Fibroblast of lung (primary cell): Measurements from ENCODE around the gene ESRRB. TPM values are rescaled to one million over a fixed set of nuclear protein-coding genes. Genes with fewer than 3 reads are reported as not detected.

Experiments used
- DNase-seq, 2 donors: peaks; one replicate each; pipeline versions ENCODE4 v3.0.0 to v3.0.0-alpha.2; 2010; ENCODE audit warnings: low read depth in 2 of 2
- H2AFZ ChIP-seq: 2 replicates; pipeline ENCODE4 v1.5.1; 2012; ENCODE audit warnings: low read length, control low read depth, inconsistent platforms
- H3K27ac ChIP-seq: 2 replicates; pipeline ENCODE4 v1.5.1; 2011; ENCODE audit warnings: low read length, control low read depth; ENCODE audit not compliant: insufficient read depth
- H3K27me3 ChIP-seq: 2 replicates; pipeline ENCODE4 v1.5.1; 2011; ENCODE audit warnings: mild to moderate bottlenecking, low read length; ENCODE audit not compliant: control insufficient read depth, insufficient read depth
- H3K36me3 ChIP-seq: 2 replicates; pipeline ENCODE4 v1.5.1; 2011; ENCODE audit warnings: low read length; ENCODE audit not compliant: control insufficient read depth, insufficient read depth
- H3K4me1 ChIP-seq: 2 replicates; pipeline ENCODE4 v1.5.1; 2011; ENCODE audit warnings: low read length; ENCODE audit not compliant: control insufficient read depth, insufficient read depth; ENCODE audit errors: extremely low read depth
- H3K4me2 ChIP-seq: 2 replicates; pipeline ENCODE4 v1.5.1; 2011; ENCODE audit warnings: low read length, control low read depth; ENCODE audit not compliant: insufficient read depth; ENCODE audit errors: extremely low read depth
- H3K4me3 ChIP-seq, 4 experiments: fragments of 200-600 bp in 1 of 4; sonication (generic) in 1 of 4; replicated peaks in 1 of 4; 2 replicates each; pipeline ENCODE4 v1.5.1; 2011 to 2016; ENCODE audit warnings: low read length in 4 of 4, low read depth in 3 of 4, mild to moderate bottlenecking in 3 of 4, control low read depth in 2 of 4, inconsistent platforms in 1 of 4, mixed read lengths in 1 of 4; ENCODE audit not compliant: insufficient read depth in 1 of 4; ENCODE audit errors: control extremely low read depth in 1 of 4
- H3K79me2 ChIP-seq: 2 replicates; pipeline ENCODE4 v1.5.1; 2012; ENCODE audit warnings: mild to moderate bottlenecking, low read length, inconsistent platforms; ENCODE audit not compliant: control insufficient read depth, insufficient read depth
- H3K9ac ChIP-seq: 2 replicates; pipeline ENCODE4 v1.5.1; 2011; ENCODE audit warnings: mild to moderate bottlenecking, low read length, control low read depth; ENCODE audit not compliant: insufficient read depth
- H3K9me3 ChIP-seq: 2 replicates; pipeline ENCODE4 v1.5.1; 2012; ENCODE audit warnings: low read depth, low read length; ENCODE audit not compliant: control insufficient read depth, insufficient read depth
- H4K20me1 ChIP-seq: 2 replicates; pipeline ENCODE4 v1.5.1; 2011; ENCODE audit warnings: low read length; ENCODE audit not compliant: control insufficient read depth, insufficient read depth; ENCODE audit errors: extremely low read depth
- EZH2 ChIP-seq: IDR thresholded peaks from 2 replicates; pipeline ENCODE4 v1.5.1; 2012; ENCODE audit warnings: low read length, control low read depth, mild to moderate bottlenecking; ENCODE audit errors: missing control alignments
- polyA plus RNA-seq, 2 donors: library from polyadenylated mRNA; depleted of rRNA in 1 of 2; stranded (reverse) in 1 of 2; unstranded in 1 of 2; fragments of >200 nt; gene quantifications; 2 replicates each; pipeline ENCODE4 v1.2.1, GENCODE V29; 2011 to 2012; ENCODE audit warnings: missing spikeins in 1 of 2
- total RNA-seq: library from RNA; depleted of rRNA; stranded (reverse); fragments of >200 nt; gene quantifications from 2 replicates; pipeline ENCODE4 v1.2.1, GENCODE V29; 2014
- TF ChIP-seq, protein P1 (sequence below), 2 donors: IDR thresholded peaks in 1 of 2; conservative IDR thresholded peaks in 1 of 2; 1 replicate in 1 of 2; 2 replicates in 1 of 2; pipeline ENCODE4 v1.5.1; 2011 to 2012; ENCODE audit warnings: low read length in 2 of 2, control low read depth in 1 of 2, inconsistent platforms in 1 of 2, low read depth in 1 of 2, mild to moderate bottlenecking in 1 of 2

ESRRB gene
- total and polyA plus RNA-seq, 2 donors (not counting 1 experiment from before 2014, with no cell fraction given), result not detected

DNA sequence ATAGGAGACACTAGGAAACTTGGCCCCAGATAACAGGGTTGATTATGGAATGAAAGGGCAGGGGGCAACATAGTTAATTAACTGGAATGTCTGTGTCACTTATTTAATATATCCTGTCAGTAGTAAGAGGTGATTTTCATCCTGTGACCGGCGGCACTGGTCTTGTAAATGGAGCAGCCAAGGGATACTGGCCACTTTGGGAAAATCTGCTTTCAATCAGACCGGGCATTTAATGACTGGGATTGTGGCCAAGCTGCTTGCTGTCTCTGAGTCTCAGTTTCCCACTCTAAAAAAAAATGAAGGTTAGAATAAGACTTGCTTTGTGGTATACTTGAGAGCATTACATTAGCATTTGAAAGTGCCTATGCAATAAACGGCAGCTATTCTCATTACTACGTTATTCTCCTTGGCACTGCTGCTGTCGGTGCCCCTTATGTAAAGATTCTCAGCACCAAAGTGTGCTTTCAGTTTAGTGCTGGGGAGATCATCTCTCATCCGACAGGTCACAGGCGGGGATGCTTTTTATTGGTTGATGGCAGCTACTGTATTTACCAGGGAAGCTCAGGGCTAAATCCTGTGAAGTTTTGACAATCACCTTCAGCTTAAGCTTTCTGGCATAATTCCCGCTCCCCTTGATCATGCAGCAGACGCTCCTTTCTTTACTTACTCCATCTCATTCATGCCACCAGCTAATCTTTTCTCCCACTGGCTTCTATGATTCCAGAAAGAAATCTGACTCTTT, 162.1 kb downstream of the ESRRB start:
- no peak for TF ChIP-seq EZH2
- TF ChIP-seq, protein P1, sequence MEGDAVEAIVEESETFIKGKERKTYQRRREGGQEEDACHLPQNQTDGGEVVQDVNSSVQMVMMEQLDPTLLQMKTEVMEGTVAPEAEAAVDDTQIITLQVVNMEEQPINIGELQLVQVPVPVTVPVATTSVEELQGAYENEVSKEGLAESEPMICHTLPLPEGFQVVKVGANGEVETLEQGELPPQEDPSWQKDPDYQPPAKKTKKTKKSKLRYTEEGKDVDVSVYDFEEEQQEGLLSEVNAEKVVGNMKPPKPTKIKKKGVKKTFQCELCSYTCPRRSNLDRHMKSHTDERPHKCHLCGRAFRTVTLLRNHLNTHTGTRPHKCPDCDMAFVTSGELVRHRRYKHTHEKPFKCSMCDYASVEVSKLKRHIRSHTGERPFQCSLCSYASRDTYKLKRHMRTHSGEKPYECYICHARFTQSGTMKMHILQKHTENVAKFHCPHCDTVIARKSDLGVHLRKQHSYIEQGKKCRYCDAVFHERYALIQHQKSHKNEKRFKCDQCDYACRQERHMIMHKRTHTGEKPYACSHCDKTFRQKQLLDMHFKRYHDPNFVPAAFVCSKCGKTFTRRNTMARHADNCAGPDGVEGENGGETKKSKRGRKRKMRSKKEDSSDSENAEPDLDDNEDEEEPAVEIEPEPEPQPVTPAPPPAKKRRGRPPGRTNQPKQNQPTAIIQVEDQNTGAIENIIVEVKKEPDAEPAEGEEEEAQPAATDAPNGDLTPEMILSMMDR (conservative IDR thresholded peaks at IDR 0.05 in 1 of 2, IDR thresholded peaks at IDR 0.05 in 1 of 2; ENCODE audit: low read depth in 1 of 2, low read length in 2 of 2), result no peak
- no peak overlapping the region for H2AFZ ChIP-seq
- DNase-seq, result no peak

DNA sequence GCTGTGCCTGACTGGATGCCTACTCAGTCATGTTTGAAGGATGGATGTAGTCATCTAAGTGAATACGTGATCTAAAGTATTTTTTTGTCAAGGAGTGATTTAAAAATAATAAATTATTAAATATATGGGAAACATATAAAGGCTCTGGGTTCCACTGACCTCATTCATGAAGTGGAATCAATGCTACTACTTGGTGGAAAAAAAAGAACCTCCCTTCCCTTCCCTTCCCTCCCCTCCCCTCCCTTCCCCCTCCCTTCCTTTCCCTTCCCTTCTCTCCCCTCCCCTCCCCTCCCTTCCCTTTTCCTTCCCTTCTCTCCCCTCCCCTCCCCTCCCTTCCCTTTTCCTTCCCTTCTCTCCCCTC, 162.7 kb downstream of the ESRRB start:
- no peak overlapping the region for H3K4me2 ChIP-seq
- no peak overlapping the region for H3K9ac ChIP-seq
- no peaks in the 10 kb centered on the region for H3K27me3 ChIP-seq
- H3K4me3 ChIP-seq, result no peak overlapping the region
- no peaks in the 10 kb centered on the region for H3K36me3 ChIP-seq
- no peak for DNase-seq
- no peaks in the 10 kb centered on the region for H3K4me1 ChIP-seq
- no peak overlapping the region for H2AFZ ChIP-seq
- H3K27ac ChIP-seq, result no peak overlapping the region
- TF ChIP-seq, protein P1 (conservative IDR thresholded peaks at IDR 0.05 in 1 of 2, IDR thresholded peaks at IDR 0.05 in 1 of 2; ENCODE audit: low read depth in 1 of 2, low read length in 2 of 2), result no peak
- TF ChIP-seq EZH2, result no peak
- H3K9me3 ChIP-seq, result no peaks in the 10 kb centered on the region
- no peaks in the 10 kb centered on the region for H3K79me2 ChIP-seq
- H4K20me1 ChIP-seq, result no peaks in the 10 kb centered on the region

More for the DNA sequence above, 162.1 kb downstream of the ESRRB start:
- H3K9ac ChIP-seq, result no peak overlapping the region
- H3K27ac ChIP-seq, result no peak overlapping the region
- no peaks in the 10 kb centered on the region for H3K9me3 ChIP-seq
- H3K4me1 ChIP-seq, result no peaks in the 10 kb centered on the region
- no peak overlapping the region for H3K4me2 ChIP-seq
- H4K20me1 ChIP-seq, result no peaks in the 10 kb centered on the region
- no peaks in the 10 kb centered on the region for H3K36me3 ChIP-seq
- no peaks in the 10 kb centered on the region for H3K79me2 ChIP-seq
- H3K4me3 ChIP-seq, result no peak overlapping the region
- no peaks in the 10 kb centered on the region for H3K27me3 ChIP-seq

DNA sequence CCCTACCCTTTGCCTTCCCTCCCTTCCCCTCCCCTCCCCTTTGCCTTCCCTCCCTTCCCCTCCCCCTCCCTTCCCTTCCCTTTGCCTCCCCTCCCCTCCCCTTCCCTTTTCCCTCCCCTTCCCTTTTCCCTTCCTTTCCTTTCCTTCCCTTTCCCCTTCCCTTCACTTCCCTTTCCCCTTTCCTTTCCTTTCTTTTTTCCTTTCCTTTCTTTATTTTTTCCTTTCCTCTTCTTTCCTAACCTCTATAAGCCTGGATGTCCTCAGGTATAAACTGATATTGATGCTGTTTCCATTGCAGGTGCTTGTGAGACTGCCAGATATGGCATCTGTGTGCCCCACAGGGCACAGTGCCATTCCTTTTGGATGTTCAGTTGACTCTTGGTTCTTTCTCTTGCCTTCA, 163.2 kb downstream of the ESRRB start:
- Histone ChIP-seq H3K4me3 (no peak overlapping the region), H3K4me2 (no peak overlapping the region), H3K27me3 (no peaks in the 10 kb centered on the region), H3K27ac (no peak overlapping the region), H3K9ac (no peak overlapping the region), H3K79me2 (no peaks in the 10 kb centered on the region), H4K20me1 (no peaks in the 10 kb centered on the region), H3K9me3 (no peaks in the 10 kb centered on the region), H2AFZ (no peak overlapping the region), H3K36me3 (no peaks in the 10 kb centered on the region), H3K4me1 (no peaks in the 10 kb centered on the region)
- DNase-seq, result no peak
- no peak for TF ChIP-seq EZH2
- TF ChIP-seq, protein P1 (conservative IDR thresholded peaks at IDR 0.05 in 1 of 2, IDR thresholded peaks at IDR 0.05 in 1 of 2; ENCODE audit: low read depth in 1 of 2, low read length in 2 of 2), result no peak
